ENCODE data around the gene ATRX. TPM values are rescaled to one million over a fixed set of nuclear protein-coding genes. Genes with fewer than 3 reads are reported as not detected.

The ATRX gene
- total and polyA plus RNA-seq, 2 of the 8 experiments (the other 6 are each of a cell fraction or from before 2014, with no cell fraction given) = 28.4 to 97.8 TPM

- TF ChIP-seq KDM1A (IDR thresholded peaks at IDR 0.05; ENCODE audit: borderline replicate concordance, low read length) = no peak
Observed at GRCh38 chrX:77603635-77604336, 182.2 kb downstream of the ATRX start (continued).

Data from H1 (cell line).